ENCODE data around the gene CASP9.
"Not testable (repeated sequence)": the region's sequence is repeated elsewhere in the genome, so short reads cannot be mapped to it uniquely, and the experiment has no call there.

Gene CASP9

DNA sequence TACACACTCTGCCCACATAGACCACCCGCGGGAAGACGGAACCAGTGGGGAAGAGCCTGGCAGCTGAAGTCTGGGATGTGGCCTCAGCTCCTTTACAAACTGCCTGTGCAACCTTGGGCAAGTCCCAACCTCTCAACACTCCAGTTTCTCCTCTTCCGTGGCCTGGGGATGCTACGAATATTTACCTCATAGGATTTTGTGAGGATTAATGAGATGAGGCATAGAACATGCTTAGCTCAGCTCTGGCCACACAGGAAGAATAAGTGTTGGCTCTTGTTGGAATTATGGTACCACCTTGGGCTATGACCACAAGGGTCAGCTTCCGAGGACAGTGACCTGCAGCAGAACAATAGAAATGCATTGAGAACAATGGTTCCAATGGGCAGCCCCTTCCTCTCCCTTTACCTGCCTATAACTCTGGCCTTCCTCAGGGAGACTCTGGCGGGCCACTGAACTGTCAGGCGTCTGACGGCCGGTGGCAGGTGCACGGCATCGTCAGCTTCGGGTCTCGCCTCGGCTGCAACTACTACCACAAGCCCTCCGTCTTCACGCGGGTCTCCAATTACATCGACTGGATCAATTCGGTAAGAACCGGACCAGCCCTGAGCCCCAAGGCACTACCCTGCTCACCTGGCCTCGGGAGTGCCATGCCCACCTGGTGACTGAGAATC lies 56.9 kb downstream of the CASP9 start:
- not testable (repeated sequence) for FAIRE-seq

GRCh38 chr1:15465674-15466073 lies 58.3 kb downstream of the CASP9 start:
- no peak for FAIRE-seq

- not testable (repeated sequence) for FAIRE-seq
Measured at GRCh38 chr1:15463926-15464322, 60.1 kb downstream of the CASP9 start.

DNA sequence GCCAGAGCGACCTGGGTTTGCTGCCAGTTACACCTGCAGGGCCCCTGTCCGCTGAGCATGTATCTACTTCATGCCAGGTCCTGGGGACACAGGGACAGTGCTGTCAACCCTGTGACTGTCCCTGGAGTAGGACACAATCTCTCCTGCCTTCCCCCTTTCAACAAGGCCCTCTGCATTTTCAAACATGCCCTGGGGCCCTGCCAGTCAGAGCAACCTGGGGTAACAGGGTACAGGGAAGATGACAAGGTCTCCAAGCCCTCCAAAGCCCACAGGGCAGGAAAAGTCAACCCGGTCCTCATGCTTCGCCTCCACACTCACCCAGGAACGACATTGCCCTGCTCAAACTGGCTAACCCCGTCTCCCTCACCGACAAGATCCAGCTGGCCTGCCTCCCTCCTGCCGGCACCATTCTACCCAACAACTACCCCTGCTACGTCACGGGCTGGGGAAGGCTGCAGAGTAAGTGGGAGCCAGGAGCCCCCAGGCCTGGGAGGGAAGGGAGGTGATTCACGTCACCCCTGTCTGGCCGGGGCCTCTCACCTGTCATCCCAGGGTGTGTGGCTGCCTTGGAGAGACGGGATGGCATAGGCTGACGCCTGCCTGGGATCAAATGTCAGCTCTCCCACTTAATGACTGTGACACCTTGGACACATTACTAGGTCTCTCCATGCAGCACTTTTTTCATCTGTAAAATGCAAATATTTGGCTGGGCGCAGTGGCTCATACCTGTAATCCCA lies 60.8 kb downstream of the CASP9 start:
- not testable (repeated sequence) for FAIRE-seq

DNA sequence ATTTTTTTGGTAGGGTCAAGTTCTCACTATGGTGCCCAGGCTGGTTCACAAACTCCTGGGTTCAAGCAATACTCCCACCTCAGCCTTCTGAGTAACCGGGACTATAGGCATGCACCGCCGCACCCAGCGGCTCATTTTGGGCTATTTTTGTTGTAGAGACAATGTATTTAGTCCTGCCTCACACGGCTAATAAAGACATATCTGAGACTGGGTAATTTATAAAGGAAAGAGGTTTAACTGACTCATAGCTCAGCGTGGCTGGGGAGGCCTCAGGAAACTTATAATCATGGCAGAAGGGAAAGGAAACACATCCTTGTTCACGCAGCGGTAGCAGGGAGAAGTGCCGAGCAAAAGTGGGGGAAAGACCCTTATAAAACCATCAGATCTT lies 63.3 kb downstream of the CASP9 start:
- no peak for FAIRE-seq

DNA sequence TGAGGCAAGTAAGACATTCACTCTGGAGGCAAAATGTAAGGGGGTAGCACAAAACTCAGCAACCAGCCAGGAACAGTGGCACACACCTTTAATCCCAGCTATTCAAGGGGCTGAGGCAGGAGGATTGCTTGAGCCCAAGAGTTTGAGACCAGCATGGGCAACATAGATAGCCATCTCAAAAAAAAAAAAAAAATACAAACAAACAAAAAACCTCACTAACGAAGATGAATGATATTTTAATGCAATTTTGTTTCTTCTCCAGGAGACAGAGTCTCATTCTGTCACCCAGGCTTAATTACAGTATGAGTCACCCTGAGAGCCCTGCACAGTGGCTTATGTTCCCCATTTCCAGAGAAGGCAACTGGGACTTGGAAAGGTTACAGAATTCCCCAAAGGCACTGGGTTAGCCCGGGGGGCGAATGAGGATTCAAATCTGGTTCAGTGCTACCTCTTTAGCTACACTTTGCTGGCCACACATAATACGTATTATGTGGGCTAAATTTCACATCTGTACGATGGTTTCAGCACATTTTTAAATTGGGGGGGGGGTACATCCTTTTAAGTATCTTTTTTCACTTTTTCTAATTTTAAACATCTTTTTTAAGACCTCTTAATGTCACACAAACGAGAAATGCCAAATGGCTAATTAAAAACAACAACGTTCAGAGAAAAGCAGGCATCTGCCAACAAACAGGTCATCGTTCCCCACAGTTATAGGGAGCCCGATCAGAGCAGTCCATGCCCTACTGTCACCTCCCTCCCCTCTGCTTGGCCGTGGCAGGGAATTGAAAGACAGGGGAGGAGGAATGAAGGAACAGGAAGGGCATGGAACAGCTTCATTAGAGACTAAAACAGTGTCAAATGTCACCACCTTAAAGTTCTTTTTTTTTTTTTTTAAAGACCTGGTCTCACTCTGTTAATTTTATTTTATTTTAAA lies 64.0 kb downstream of the CASP9 start:
- no peak for FAIRE-seq

- not testable (repeated sequence) for FAIRE-seq
Measured at GRCh38 chr1:15458388-15458787, 65.6 kb downstream of the CASP9 start.

DNA sequence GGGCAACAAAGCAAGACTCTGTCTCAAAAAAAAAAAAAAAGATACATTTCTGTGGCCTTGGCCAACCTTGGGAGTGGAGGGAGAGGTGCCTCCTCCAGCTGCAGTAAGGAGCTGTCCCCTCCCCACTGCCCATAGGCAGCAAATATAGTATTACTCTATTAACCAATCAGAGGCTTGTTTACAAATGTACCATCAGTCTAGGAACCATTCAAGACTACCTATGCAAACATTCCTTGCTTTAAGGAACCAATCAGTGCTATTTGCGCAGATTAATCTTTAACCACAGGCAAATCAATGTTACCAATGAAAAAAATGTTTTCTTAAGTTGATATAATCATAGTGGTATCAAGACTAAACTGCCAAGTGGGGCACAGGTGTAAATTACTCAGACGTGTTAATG lies 66.4 kb downstream of the CASP9 start:
- FAIRE-seq = no peak

DNA sequence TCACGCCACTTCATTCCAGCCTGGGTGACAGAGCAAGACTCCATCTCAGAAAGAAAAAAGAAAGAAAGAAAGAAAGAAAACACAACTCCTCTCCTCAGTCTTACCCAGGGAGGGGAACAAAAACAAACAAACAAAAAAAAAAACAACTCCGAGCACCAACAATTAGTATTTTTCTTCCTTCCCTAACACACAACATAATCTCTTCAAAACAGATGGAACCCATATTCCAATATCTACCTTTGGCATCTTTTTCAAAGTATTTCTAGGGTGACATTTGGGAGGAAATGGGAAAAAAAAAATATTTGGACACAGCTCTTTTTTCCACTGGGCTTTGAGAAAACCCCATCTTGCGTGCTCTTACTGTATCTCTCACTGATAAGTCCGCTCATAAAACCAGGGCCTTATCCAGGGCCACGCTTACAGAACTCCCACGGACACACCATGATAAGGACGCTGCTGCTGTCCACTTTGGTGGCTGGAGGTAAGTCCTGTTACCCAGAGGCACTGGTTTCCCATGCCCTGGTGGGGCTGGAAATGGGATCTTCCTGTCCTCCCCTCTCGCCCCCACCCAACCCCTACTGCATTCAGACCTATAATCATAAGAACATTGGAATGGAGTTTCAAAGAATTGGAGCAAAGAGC lies 67.6 kb downstream of the CASP9 start, which contains the start of gene CELA2A:
Gene CELA2A (plus strand): TSS at position 420 of the 642 bp plus-strand sequence. CDS start 22 bp downstream, at position 442.
- no peak for FAIRE-seq

DNA sequence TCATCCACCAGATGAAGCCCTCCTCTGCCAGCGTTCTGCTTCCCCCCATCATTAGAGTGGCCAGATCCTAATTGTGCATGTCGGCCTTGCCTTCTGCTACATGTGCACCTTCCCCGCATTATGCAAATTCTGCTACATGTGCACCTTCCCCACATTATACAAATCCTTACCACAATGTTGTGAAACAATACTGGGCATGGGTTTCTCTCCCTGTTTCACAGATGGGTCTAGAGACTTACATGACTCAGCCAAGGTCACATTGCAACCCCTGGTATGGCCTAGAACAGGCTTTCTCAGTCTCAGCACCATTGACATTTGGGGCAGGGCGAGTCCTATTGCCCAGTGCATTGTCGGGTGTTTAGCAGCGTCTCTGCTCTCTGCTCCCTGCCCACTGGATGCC lies 68.5 kb downstream of the CASP9 start:
- FAIRE-seq = no peak

DNA sequence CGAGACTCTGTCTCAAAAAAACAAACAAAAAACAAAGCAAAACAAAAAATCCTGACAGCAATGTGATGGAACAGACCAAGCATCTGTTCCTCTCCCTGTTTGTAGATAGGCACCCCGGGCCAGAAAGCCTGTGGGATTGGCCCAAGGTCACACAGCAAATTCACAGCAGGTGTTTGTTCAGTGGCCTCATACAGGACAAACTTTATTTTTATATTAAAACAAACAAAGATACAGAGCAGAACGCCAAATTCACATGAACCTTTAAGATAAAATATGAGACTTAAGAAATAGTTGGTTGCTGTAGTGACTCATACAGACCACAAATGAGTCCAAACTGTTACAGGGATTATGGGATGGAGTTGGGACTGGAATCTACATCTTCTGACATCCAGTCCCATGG lies 69.8 kb downstream of the CASP9 start:
- FAIRE-seq = no peak

- FAIRE-seq = no peak
Measured at GRCh38 chr1:15453734-15454133, 70.3 kb downstream of the CASP9 start.

DNA sequence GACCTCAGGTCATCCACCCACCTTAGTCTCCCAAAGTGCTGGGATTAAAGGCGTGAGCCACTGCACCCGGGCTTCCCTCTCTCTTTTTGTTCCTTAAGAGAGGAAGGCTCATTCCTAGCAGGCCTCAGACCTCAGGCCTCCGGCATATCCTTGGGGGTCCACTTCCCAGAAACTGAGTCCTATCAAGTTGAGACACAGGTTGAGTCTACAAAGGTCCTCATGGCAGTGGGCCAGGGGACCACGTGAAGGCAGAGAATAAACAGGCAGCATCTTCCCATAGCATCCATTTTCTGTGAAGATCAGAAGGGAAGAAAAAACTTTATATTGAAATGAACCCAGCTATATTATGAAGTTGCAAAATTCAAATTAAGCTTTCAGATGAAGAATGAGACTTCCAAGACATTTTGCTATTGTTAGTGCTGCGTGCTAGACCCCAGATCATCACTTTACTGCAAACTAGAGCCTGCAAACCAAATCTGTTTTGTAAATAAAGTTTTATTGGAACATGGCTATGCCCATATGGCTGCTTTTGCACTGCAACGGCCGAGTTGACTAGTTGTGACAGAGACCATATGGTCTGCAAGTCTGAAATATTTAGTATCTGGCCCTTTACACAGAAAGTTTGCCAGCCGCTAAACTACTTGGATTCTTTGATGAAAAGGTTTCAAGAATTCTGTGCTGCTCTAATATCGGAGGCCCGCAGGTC lies 71.0 kb downstream of the CASP9 start:
- FAIRE-seq = no peak

GRCh38 chr1:15452216-15452615 lies 71.8 kb downstream of the CASP9 start:
- FAIRE-seq = no peak

- no peak for FAIRE-seq
Measured at GRCh38 chr1:15451014-15451722, 72.8 kb downstream of the CASP9 start.

DNA sequence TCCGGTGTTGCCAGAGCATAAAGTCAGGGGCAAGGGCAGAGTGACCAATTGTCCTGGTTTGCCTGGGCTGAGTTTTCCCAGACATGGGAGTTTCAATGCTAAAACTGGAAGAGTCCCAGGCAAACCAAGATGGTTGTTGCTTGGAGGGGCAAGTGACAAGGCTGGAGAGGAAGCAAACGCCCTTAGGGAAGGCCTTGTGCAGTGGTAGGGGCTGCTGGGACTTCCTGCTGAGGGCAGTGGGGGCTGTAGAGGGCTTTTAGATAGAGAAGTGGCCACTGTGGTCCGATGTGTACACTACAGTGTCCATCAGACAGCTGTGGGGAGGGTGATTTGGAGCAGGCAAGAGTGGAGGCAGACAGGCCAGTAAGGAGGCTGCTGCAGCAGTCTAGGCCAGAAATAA lies 74.4 kb downstream of the CASP9 start:
- FAIRE-seq = no peak

DNA sequence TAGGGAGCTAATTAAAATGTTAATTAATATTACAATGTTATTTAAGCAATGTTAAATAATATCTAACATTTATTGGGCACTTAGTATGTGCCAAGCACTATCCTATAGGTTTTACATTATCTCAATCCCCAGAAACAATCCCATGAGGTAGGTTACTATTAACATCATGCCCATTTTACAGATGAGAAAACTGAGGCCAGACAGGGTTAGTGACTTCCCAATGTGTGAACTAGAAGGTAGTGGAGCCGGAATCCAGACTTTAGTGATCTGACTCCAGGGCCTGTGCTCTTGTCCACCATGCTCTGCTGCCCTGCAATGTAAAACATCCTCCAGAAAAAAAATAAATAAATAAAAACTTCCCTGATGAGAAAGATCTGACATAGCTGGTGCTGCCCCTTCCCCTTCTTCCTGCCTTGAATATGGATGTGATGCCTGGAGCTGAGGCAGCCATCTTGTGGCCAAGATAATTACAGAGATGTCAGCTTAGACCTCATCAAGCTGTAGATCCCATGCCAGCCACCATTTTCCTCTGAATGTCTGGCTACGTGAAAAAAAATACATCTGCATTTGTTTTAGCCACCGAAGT lies 75.0 kb downstream of the CASP9 start:
- FAIRE-seq = no peak

DNA sequence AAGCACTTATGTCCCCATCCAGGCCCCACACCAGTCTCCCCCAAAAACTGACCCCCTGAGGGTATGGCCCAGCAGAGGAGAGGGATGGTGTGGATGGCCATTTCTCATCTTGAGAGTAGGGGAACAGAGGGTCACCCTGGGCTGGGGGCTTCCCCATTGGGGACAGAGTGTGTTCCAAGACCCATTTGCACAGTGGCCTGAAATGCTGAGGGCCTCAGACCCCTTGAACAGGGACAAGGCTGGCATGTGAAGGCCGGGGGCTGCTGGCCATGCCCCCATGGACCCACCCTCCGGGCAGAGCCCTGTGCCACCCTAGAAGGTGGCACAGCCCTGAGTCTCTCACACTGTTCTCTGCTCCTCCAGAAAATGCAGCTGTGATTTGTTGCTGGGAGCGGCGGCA lies 77.8 kb downstream of the CASP9 start:
- no peak for FAIRE-seq

GRCh38 chr1:15445390-15446122 lies 78.5 kb downstream of the CASP9 start:
- FAIRE-seq = no peak
